ENCODE results near the gene ESM1. TPM values are rescaled to one million over a fixed set of nuclear protein-coding genes. Genes with fewer than 3 reads are reported as not detected.
A peak's percentile ranks its signal among the peaks of the same experiment; 100 is the strongest.

Gene ESM1
- total RNA-seq, 2 donors from 2014 or later: 0.73 TPM; not detected in 1

DNA sequence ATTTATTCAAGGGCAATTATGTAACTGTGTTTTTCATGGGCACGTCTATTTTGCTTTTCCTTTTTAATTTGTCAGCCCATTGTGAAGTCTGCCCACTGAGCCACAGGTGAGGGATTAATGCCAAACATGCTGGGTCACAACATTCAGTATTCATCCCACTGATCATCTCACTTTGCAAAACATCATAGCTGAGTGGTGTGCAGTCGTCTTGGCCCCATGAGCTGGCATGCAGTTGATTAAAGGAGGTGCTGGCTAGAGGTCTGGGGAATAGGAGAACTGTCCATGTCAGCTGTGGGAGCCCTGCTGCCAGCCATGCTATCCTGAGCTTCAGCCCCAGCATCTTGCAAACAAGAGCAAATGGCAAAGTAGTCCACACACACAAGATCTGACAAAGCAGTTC lies 11.7 kb upstream of the ESM1 start:
- Mint-ChIP-seq H3K4me1 (ENCODE audit: low read depth in 2 of 2) (peaks cover 41 to 54% of the 10 kb centered on the region in 2 donors), H3K27ac (no peak overlapping the region), H3K4me3 (no peak overlapping the region), H3K27me3 (no peaks in the 10 kb centered on the region), H3K36me3 (no peaks in the 10 kb centered on the region), H3K9me3 (peaks cover 9% of the 10 kb centered on the region)
- DNase-seq (ENCODE audit: low spot score): no peak
- ATAC-seq: no peak

DNA sequence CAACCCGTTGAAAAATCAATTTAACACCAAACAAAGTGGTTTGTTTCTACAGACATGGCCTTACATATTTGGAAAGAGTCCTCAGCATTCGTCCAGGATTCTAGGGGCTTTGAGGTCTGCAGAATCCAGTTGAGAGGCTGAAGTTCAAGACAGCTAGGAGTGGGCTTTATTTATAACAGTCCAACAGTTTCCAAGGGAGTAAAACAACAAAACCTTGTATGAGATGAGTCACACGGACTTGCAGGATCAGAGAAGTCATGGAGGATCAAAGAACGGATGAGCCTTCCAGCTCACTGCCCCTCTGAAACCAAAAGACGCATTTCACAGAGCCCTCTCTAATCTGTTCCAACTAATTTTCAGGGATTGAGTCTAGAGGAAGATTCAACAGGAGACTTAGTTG lies 11.1 kb upstream of the ESM1 start:
- DNase-seq (ENCODE audit: low spot score) (no peak), ATAC-seq (no peak)
- Mint-ChIP-seq H3K27me3 (no peaks in the 10 kb centered on the region), H3K4me3 (no peak overlapping the region), H3K4me1 (ENCODE audit: low read depth in 2 of 2) (peaks cover 35 to 49% of the 10 kb centered on the region in 2 donors), H3K27ac (peak overlapping the region in 1 of 2 donors; percentile 37), H3K9me3 (peaks cover 6% of the 10 kb centered on the region), H3K36me3 (no peaks in the 10 kb centered on the region)

DNA sequence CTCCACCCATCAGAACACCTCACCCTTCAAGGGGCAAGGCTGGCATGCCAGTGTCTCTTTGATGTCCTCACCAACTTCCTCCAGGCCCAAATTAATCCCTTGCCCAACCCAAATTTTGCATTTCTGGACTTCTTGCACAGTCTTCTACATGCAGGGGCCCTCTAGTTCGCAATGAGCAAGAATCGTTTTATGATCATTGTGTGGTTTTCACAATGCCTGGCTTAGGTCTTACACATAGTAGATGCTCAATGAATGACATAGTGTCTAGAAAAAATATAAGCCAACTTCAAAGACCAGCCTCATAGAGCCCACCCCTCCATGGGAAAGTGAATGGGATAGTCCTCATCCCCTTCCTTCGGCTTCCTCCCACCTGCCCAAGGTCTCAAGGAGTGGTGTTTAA lies 9.8 kb upstream of the ESM1 start:
- peak; percentile 65 to 72 for ATAC-seq
- no peaks in the 10 kb centered on the region for H3K36me3 Mint-ChIP-seq

DNA sequence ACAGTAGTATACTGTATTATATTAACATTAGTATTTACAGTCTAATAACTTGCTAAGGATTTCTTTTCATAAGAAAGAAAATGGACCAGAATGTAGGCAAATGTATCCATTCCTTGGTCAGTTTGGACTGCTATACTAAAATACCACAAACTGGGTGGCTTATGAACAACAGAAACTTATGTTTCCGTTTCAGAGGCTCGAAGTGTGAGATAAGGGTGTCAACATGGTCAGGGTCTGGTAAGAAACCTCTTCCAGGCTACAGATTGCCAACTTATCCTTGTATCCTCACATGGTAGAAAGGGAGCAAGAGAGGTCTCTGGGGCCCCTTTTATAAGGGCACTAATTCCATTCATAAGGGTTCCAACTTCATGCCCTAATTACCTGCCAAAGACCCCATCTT lies 9.2 kb upstream of the ESM1 start:
- Mint-ChIP-seq H3K4me3 (peak overlapping the region; percentile 72), H3K36me3 (no peaks in the 10 kb centered on the region), H3K27me3 (no peaks in the 10 kb centered on the region), H3K9me3 (peaks cover 3% of the 10 kb centered on the region), H3K4me1 (ENCODE audit: low read depth in 2 of 2) (peaks cover 40 to 57% of the 10 kb centered on the region in 2 donors), H3K27ac (peak overlapping the region; percentile 59 to 82)
- ATAC-seq (peak; percentile 77 to 83), DNase-seq (ENCODE audit: low spot score) (no peak)

More for the DNA sequence above, 9.8 kb upstream of the ESM1 start:
- Mint-ChIP-seq H3K27ac (peak overlapping the region; percentile 59 to 82), H3K9me3 (peaks cover 6% of the 10 kb centered on the region), H3K4me3 (peak overlapping the region; percentile 72), H3K27me3 (no peaks in the 10 kb centered on the region), H3K4me1 (ENCODE audit: low read depth in 2 of 2) (peaks cover 40 to 55% of the 10 kb centered on the region in 2 donors)
- no peak for DNase-seq (ENCODE audit: low spot score)

DNA sequence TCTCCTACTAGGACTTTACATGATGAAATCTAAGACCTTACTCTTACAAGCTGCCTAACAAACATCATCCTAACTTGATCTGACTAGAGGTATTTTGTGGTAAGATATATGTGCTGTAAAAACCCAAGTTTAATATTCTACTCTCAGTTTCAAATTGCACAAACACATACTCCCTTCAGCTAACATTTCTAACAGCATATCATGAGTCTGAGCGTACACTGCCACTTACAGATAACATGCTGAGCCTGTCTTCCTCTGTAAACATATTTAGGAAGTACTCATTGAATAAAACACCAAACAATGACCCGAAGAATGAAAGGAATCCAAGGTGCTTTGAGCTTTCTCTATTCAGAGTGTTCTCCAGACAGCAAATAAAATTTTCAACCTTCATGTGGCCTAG lies 7.9 kb upstream of the ESM1 start:
- DNase-seq (ENCODE audit: low spot score) (no peak), ATAC-seq (peak; percentile 64 to 76)
- H3K4me3 Mint-ChIP-seq: peak overlapping the region; percentile 46
- peaks cover 47 to 65% of the 10 kb centered on the region in 2 donors for H3K4me1 Mint-ChIP-seq (ENCODE audit: low read depth in 2 of 2)
- no peaks in the 10 kb centered on the region for H3K27me3 Mint-ChIP-seq
- no peaks in the 10 kb centered on the region for H3K36me3 Mint-ChIP-seq
- H3K27ac Mint-ChIP-seq: peak overlapping the region; percentile 10 to 39
- peaks cover 2% of the 10 kb centered on the region for H3K9me3 Mint-ChIP-seq

DNA sequence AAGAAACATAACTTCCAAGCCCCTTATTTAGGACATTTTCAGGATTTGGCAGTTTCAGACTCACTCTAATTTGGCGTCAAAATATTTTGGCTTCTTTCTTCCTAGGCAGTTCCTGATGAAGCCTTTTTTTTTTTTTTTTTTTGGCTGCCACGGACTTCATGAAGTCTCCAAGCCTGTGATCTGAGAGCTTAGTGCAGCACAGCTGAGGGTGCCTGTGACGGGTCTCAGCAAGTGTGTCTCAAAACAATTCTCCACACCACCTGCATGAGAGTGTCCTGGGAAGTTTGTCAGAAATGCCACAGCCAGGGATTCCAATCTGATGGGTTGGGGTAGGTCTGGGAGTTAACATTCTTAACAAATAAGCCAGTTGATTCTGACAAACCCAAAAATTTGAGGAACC lies 6.0 kb upstream of the ESM1 start:
- H3K9me3 Mint-ChIP-seq: peaks cover 2% of the 10 kb centered on the region
- peaks cover 63 to 79% of the 10 kb centered on the region in 2 donors for H3K4me1 Mint-ChIP-seq (ENCODE audit: low read depth in 2 of 2)
- no peak overlapping the region for H3K4me3 Mint-ChIP-seq

DNA sequence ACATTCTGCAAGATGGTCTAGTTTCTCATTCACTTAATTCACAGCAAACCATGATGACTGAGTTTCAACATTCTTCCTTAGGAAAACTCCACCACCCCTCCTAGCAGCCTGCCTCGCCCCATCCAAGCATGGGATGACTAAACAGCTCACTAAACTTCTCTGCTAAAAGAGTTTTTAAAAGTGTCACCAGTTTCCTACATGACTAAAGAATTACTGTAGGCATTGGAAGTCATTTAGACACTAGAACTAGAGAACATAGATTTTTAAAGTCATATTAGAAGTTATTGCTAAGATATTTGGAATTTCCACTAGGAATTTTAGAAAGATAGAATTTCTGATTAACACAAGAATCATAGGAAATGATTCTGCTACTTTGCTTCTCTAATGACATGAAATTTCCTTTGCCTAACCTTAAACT lies 5.5 kb upstream of the ESM1 start:
- Mint-ChIP-seq H3K9me3 (peaks cover 2% of the 10 kb centered on the region), H3K36me3 (no peaks in the 10 kb centered on the region), H3K27ac (peak overlapping the region in 1 of 2 donors; percentile 79), H3K4me1 (ENCODE audit: low read depth in 2 of 2) (peaks cover 66 to 79% of the 10 kb centered on the region in 2 donors), H3K27me3 (no peaks in the 10 kb centered on the region), H3K4me3 (no peak overlapping the region)
- ATAC-seq (no peak), DNase-seq (ENCODE audit: low spot score) (no peak)

More for the DNA sequence above, 6.0 kb upstream of the ESM1 start:
- peak overlapping the region; percentile 25 to 79 for H3K27ac Mint-ChIP-seq
- DNase-seq (ENCODE audit: low spot score): no peak
- H3K36me3 Mint-ChIP-seq: no peaks in the 10 kb centered on the region
- H3K27me3 Mint-ChIP-seq: no peaks in the 10 kb centered on the region
- ATAC-seq: no peak

DNA sequence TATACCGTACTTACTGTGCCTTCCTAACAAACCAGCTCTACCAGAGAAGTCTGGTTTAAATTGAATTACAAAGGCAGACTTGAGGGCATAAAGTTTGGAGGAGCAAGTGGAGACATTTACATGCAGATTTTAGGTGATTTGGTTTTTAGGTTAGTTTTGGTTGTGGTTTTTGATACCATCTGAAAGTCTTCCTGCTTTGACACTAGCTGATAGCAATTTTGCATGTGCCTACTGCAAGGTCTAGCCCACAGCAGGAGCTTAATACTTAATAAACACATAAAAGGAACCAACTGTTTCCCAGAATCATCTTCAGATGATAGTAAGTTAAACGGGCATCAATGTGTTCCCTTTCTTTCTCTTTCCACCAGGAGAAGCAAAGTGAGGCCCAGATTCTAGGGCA lies 3.4 kb upstream of the ESM1 start:
- Mint-ChIP-seq H3K36me3 (no peaks in the 10 kb centered on the region), H3K4me1 (ENCODE audit: low read depth in 2 of 2) (peaks cover 63 to 77% of the 10 kb centered on the region in 2 donors), H3K27ac (peak overlapping the region; percentile 47 to 79), H3K27me3 (no peaks in the 10 kb centered on the region), H3K4me3 (peak overlapping the region; percentile 58), H3K9me3 (no peaks in the 10 kb centered on the region)
- DNase-seq (ENCODE audit: low spot score): no peak
- ATAC-seq: no peak

DNA sequence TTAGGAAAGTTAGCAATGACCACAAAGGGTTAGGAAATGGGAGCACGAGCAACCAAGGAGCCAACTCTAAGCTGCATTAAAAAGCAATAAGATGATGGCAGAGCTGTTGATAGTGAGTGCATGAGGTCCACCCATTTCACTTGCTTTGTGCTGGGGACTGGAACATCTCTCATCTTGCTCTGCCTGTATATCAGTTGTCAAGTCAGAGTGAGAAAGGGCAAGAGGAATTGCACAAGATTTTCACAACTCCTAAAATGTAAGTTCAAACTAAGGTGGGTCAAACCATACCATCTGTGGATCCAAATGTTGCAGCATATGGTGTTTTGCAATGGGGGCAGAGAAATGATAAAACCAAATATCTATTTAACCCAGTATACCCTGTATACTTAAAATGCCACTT lies 2.8 kb upstream of the ESM1 start:
- DNase-seq (ENCODE audit: low spot score): no peak
- Mint-ChIP-seq H3K27me3 (no peaks in the 10 kb centered on the region), H3K4me1 (ENCODE audit: low read depth in 2 of 2) (peaks cover 64 to 75% of the 10 kb centered on the region in 2 donors), H3K9me3 (no peaks in the 10 kb centered on the region), H3K4me3 (peak overlapping the region; percentile 58), H3K36me3 (no peaks in the 10 kb centered on the region), H3K27ac (peak overlapping the region; percentile 47 to 79)
- peak; percentile 82 to 92 for ATAC-seq

DNA sequence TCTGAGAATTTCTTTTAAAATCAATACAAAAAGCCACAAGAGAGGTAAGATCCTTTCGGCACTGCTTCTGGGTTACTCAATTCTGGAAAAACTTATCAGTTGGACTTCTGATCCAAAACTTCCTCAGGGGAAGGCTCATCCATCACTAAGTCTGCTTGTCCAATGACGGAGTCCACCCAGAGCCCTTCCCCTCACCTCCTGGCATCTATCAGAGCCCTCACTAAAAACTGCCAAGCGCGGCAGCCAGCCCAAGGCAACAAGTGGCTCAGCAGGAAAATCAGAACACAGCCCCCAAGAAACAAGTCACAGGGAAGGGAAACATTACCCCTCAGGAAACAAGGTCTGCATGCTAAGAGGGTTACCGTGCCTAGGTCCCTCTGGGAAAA lies 869 bp upstream of the ESM1 start:
- Mint-ChIP-seq H3K36me3 (no peaks in the 10 kb centered on the region), H3K27ac (peak overlapping the region; percentile 56 to 85), H3K27me3 (no peaks in the 10 kb centered on the region), H3K4me3 (peak overlapping the region; percentile 80), H3K4me1 (ENCODE audit: low read depth in 2 of 2) (peaks cover 63 to 73% of the 10 kb centered on the region in 2 donors), H3K9me3 (no peaks in the 10 kb centered on the region)
- DNase-seq (ENCODE audit: low spot score) (no peak), ATAC-seq (no peak)

DNA sequence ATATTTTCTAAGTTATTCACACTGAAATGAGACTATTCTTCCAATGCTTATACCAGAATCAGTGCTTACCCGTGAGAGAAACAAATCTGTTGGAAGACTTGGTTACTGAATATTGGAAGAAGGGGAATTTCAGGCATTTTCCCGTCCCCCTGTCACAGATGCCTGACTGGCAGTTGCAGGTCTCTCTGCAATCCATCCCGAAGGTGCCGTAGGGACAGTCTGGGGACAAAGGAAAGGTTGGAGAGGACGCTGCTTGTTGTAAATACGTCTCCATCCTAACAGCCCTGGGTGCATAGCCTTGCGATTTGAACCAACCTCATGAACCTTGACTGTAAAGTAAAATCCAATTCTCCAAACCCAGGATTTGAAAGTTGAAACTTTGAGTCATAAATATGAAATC lies 3.5 kb downstream of the ESM1 start:
- no peak overlapping the region for H3K4me3 Mint-ChIP-seq
- H3K4me1 Mint-ChIP-seq (ENCODE audit: low read depth in 2 of 2): peaks cover 31 to 39% of the 10 kb centered on the region in 2 donors
- DNase-seq (ENCODE audit: low spot score) (no peak), ATAC-seq (no peak)
- no peaks in the 10 kb centered on the region for H3K36me3 Mint-ChIP-seq
- no peaks in the 10 kb centered on the region for H3K9me3 Mint-ChIP-seq
- peaks cover 0 to 2% of the 10 kb centered on the region in 2 donors for H3K27me3 Mint-ChIP-seq
- peak overlapping the region in 1 of 2 donors; percentile 51 for H3K27ac Mint-ChIP-seq

DNA sequence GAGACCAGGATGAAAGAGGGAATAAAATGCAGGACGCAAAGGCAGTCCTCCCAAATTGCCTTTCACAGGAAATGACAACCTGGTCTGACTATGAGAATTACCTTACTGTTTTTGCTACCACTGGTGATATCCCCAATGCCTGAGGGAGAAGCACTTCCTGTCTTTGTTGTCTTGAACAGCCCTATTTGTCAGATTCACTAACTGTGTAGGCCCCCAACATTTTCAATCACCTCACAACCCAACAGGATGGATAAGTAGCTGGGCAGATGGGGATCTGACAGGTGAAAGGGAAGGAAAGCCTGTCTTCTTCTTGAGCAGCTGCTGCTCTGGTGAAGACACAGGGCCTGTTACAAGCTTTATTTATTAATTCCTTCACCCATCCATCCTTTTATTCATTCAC lies 9.7 kb downstream of the ESM1 start:
- no peak overlapping the region for H3K27ac Mint-ChIP-seq
- peaks cover 0 to 2% of the 10 kb centered on the region in 2 donors for H3K27me3 Mint-ChIP-seq
- H3K9me3 Mint-ChIP-seq: no peaks in the 10 kb centered on the region
- DNase-seq (ENCODE audit: low spot score): no peak
- no peak overlapping the region for H3K4me3 Mint-ChIP-seq
- H3K4me1 Mint-ChIP-seq (ENCODE audit: low read depth in 2 of 2): peaks cover 4 to 5% of the 10 kb centered on the region in 2 donors
- ATAC-seq: no peak
- H3K36me3 Mint-ChIP-seq: no peaks in the 10 kb centered on the region

DNA sequence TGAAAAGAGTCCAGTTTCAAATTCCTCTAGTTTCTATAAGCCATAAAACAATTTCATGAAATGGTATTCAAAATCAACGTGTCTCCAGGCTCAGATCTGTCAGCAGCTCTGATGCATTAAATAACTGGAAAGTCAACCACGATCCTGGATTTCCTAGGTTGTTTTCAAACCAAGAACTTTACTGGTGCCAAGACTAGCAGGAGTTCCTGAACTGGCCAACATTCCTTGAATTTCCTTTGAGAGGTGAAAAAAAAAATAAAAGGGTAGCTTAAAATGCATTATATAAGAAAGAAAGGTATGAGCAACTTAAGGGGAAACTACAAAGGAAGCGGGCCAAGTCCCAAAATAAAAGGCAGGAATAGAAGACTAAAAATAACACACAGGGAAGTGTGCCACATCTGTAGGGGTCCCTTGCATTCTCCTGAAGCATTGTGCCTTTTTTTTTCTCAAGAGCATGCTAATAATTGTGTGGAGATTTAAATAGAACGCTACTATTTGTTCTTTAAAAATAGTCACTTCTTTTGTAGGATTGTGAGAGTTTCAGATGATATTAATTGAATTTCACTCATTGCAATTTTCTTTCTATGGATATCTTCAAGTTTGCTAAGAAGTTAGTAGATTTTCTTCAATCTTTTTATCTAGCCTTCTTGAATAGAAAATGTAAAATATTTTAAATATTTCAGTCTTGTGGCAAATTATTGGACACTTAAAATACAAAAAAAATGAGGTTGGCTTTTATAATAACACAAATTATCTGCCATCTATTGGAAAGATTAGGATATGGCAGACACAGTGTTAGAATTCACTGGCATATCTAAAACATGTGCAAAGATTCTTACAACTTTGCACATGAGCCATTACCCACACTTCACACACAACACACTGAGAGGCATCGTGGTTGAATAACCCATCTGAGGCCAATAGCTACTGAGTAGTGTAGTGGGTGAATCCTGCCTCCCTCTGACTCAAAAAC lies 15.3 kb downstream of the ESM1 start:
- no peak for ATAC-seq
- H3K4me3 Mint-ChIP-seq: no peak overlapping the region
- no peaks in the 10 kb centered on the region for H3K9me3 Mint-ChIP-seq
- no peaks in the 10 kb centered on the region for H3K36me3 Mint-ChIP-seq
- no peak overlapping the region for H3K27ac Mint-ChIP-seq
- H3K27me3 Mint-ChIP-seq: no peaks in the 10 kb centered on the region
- no peak for DNase-seq (ENCODE audit: low spot score)
- H3K4me1 Mint-ChIP-seq (ENCODE audit: low read depth in 2 of 2): peaks cover 0 to 5% of the 10 kb centered on the region in 2 donors

DNA sequence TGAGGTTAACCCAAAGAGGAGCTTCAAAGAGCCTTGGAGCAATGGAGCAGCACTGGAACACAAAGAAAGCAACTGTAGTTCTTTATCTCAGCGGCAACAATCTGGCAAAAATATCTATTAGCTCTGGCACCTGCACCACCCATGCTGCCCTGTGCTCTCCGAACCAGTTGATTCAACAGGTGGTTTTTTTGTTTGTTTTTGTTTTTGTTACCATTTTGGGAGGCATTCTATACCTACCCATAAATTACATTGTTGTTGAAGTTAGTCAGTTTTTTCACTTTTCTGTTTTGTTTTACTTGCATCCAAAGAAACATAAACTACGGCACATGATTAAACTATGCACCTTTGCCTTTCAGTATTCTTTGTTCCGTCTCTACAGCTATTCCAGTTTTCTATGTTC lies 16.2 kb downstream of the ESM1 start:
- DNase-seq (ENCODE audit: low spot score) (no peak), ATAC-seq (no peak)
- Mint-ChIP-seq H3K27ac (no peak overlapping the region), H3K27me3 (no peaks in the 10 kb centered on the region), H3K36me3 (no peaks in the 10 kb centered on the region), H3K9me3 (no peaks in the 10 kb centered on the region), H3K4me3 (no peak overlapping the region), H3K4me1 (ENCODE audit: low read depth in 2 of 2) (peaks cover 4 to 10% of the 10 kb centered on the region in 2 donors)

All from natural killer cell treated with Interleukin-12 subunit alpha and Interleukin-12 subunit beta and Interleukin-15 and Interleukin-18, amount 100 ng/mL, for 72 hours (primary cell).